Tibial artery (tissue), 4 donors: ENCODE results near the gene IQGAP2.

Source experiments
- DNase-seq, 2 donors: peaks; one replicate each; pipeline ENCODE4 v3.0.0-alpha.2; 2019
- H3K27ac ChIP-seq, 2 donors: fragments of 200-600 bp; sonication (generic) in 1 of 2; 1 replicate in 1 of 2; 2 replicates in 1 of 2; pipeline ENCODE4 v1.5.1; 2018 to 2019; ENCODE audit warnings: mild to moderate bottlenecking in 1 of 2
- H3K27me3 ChIP-seq, 2 donors: fragments of 200-600 bp; sonication (generic) in 1 of 2; one replicate each; pipeline versions ENCODE4 v1.5.1 to v1.6.0; 2016 to 2019
- H3K36me3 ChIP-seq, 3 donors: fragments of 200-600 bp; sonication (generic) in 2 of 3; one replicate each; pipeline ENCODE4 v1.5.1; 2016 to 2019; ENCODE audit warnings: mild to moderate bottlenecking in 2 of 3
- H3K4me1 ChIP-seq, 4 donors: fragments of 200-600 bp; sonication (generic) in 2 of 4; 1 replicate in 3 of 4; 2 replicates in 1 of 4; pipeline ENCODE4 v1.5.1; 2016 to 2019
- H3K4me3 ChIP-seq, 2 donors: fragments of 200-600 bp; sonication (generic) in 1 of 2; 1 replicate in 1 of 2; 2 replicates in 1 of 2; pipeline ENCODE4 v1.5.1; 2018 to 2019; ENCODE audit warnings: mild to moderate bottlenecking in 2 of 2
- H3K9me3 ChIP-seq, 3 donors: fragments of 200-600 bp; sonication (generic) in 1 of 3; one replicate each; pipeline ENCODE4 v1.5.1; 2016 to 2019
- intact Hi-C: fragments of 100-400 bp; cut with DNase I; formaldehyde crosslinking; loops from one replicate; pipeline ENCODE4 v1.15.0; 2023; ENCODE audit warnings: low total_unique reads
- TF ChIP-seq, protein P1 (sequence below), 2 experiments: fragments of 200-600 bp in 1 of 2; fragments of 450-650 bp in 1 of 2; IDR thresholded peaks; one replicate each; pipeline ENCODE4 v1.5.1; 2017 to 2019; ENCODE audit warnings: antibody characterized with exemption in 2 of 2, mild to moderate bottlenecking in 1 of 2, moderate library complexity in 1 of 2

Gene IQGAP2

DNA sequence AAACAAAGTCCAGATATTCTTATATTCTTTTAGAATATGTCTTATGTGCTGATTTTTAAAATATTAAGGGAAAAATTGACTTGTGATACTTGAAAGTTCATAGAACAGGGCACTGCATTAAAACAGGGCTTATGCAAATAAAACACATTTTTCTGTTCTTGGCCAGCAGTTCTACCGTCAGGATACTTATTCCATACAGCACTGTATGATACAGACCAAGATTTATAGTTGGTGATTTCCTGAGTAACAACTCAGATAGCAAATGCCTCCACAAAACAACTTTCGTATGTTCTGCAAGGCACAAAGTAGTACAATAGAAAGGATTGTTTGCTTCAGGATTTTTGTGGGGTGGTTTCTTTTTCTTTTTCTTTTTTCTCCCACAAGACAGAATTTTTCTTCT lies 150.2 kb downstream of the IQGAP2 start:
- Histone ChIP-seq H3K27me3 (no peaks in the 10 kb centered on the region), H3K4me1 (no peaks in the 10 kb centered on the region), H3K4me3 (no peak overlapping the region), H3K27ac (no peak overlapping the region), H3K9me3 (no peaks in the 10 kb centered on the region), H3K36me3 (no peaks in the 10 kb centered on the region)
- TF ChIP-seq, protein P1, sequence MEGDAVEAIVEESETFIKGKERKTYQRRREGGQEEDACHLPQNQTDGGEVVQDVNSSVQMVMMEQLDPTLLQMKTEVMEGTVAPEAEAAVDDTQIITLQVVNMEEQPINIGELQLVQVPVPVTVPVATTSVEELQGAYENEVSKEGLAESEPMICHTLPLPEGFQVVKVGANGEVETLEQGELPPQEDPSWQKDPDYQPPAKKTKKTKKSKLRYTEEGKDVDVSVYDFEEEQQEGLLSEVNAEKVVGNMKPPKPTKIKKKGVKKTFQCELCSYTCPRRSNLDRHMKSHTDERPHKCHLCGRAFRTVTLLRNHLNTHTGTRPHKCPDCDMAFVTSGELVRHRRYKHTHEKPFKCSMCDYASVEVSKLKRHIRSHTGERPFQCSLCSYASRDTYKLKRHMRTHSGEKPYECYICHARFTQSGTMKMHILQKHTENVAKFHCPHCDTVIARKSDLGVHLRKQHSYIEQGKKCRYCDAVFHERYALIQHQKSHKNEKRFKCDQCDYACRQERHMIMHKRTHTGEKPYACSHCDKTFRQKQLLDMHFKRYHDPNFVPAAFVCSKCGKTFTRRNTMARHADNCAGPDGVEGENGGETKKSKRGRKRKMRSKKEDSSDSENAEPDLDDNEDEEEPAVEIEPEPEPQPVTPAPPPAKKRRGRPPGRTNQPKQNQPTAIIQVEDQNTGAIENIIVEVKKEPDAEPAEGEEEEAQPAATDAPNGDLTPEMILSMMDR (IDR thresholded peaks at IDR 0.05): no peak
- intact Hi-C loops: no loop called here
- no peak for DNase-seq

GRCh38 chr5:76555114-76555513 lies 152.0 kb downstream of the IQGAP2 start:
- TF ChIP-seq, protein P1 (IDR thresholded peaks at IDR 0.05): no peak
- Histone ChIP-seq H3K4me1 (no peaks in the 10 kb centered on the region), H3K27me3 (no peaks in the 10 kb centered on the region), H3K36me3 (no peaks in the 10 kb centered on the region), H3K4me3 (no peak overlapping the region), H3K9me3 (no peaks in the 10 kb centered on the region), H3K27ac (no peak overlapping the region)
- no peak for DNase-seq
- intact Hi-C loops: no loop called here

DNA sequence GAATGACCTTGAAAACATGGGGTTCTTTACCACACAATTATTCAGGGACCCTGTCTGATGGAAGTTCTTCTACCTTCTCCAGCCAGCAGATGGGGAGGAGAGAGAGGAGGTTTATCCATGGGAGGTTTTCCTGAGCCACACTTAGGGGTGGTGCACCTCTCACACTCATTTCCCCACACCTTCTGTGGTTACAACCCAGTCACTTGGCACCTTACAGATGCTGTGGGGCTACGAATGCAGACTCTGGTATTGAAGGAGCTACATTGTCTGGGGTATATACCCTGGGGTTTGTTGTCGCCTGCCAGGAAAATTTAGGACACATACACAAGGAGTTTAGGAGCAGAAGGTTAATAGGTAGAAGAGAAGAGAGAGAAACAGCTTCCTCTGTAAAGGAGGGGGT lies 152.6 kb downstream of the IQGAP2 start:
- Histone ChIP-seq H3K4me3 (no peak overlapping the region), H3K9me3 (no peaks in the 10 kb centered on the region), H3K4me1 (no peaks in the 10 kb centered on the region), H3K27ac (no peak overlapping the region), H3K27me3 (no peaks in the 10 kb centered on the region), H3K36me3 (no peaks in the 10 kb centered on the region)
- intact Hi-C loops: no loop called here
- TF ChIP-seq, protein P1 (IDR thresholded peaks at IDR 0.05): no peak
- DNase-seq: no peak

DNA sequence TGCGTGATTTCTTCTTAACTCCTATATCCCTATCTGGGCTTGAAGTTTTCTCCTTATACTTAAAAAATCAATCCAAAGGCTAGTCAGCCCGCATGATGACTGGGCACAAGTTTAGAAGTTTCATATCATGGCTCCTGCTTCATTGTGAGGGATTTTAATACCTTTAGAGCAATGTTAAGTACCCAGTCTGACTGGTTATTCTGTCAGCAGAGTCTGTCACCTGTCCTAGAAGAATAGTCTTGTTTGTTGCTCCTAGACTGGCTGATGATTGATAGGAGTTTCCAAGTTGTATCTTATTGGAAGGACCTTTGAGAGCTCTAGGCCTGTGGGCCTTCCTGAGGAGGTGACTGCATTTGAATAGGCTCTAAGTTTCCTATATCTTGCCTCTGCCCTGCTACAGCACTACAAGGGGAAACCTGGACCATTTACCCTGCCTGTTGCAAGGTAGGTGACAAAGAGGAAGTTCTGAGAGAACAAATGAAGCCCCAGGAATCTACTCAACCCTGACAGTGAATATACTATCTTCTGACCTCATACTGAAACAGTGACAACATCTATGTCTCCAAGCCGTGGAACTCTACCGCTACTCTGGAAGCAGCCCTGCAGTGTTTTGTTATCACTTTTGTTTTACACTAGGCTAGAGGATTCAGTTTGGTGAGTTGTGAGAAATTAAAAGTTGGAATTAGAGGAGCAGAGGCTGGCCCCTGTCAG lies 153.6 kb downstream of the IQGAP2 start:
- H3K4me1 ChIP-seq: no peaks in the 10 kb centered on the region
- TF ChIP-seq, protein P1 (IDR thresholded peaks at IDR 0.05): no peak
- H3K36me3 ChIP-seq: no peaks in the 10 kb centered on the region
- DNase-seq: no peak
- no peaks in the 10 kb centered on the region for H3K9me3 ChIP-seq
- H3K27ac ChIP-seq: no peak overlapping the region
- no peak overlapping the region for H3K4me3 ChIP-seq
- no peaks in the 10 kb centered on the region for H3K27me3 ChIP-seq
- intact Hi-C loops: no loop called here

DNA sequence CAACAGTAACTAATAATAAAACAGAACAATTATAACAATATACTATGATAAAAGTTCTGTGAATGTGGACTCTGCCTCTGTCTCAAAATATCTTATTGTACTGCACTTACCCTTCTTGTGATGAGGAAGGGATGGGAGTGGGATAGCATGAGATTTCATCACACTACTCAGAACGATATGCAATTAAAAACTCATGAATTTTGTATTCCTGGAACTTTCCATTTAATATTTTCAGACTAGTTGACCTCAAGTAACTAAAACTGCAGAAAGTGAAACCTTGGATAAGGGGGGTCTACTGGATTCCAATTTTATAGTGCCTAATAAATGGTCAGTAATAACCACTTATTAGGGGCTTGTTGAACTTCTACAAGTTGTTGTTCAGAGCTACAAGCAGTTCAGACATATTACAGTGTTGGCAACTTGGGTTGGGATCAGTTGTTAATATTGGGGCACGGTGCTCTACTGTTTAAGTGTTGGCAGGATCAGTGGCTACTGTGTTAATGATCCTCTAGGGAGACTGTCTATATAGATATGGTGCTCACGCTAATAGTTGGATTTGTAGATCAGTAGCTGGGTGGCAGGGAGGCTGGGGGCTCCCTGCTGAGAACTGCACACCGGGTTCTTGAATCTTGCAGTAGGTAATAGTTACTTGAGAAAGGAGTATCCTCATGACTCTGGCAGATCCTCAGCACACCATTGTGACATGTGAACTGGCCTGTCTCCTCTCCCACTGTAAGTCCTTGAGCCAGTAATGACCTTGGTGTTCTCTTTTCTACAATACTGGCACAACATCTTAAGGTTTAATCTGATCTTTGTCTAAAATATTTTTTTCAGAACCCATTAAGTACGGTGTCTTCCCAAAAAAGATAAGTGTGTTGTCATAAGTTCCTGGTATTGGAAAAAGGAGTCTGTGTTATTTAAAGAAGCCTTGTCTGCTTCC lies 158.1 kb downstream of the IQGAP2 start:
- Histone ChIP-seq H3K4me3 (no peak overlapping the region), H3K36me3 (no peaks in the 10 kb centered on the region), H3K9me3 (no peaks in the 10 kb centered on the region), H3K27me3 (no peaks in the 10 kb centered on the region), H3K27ac (no peak overlapping the region), H3K4me1 (no peaks in the 10 kb centered on the region)
- TF ChIP-seq, protein P1 (IDR thresholded peaks at IDR 0.05): no peak
- no peak for DNase-seq
- intact Hi-C loops: no loop called here
